Chondrocyte (in vitro differentiated cells): Measurements from ENCODE around the gene EVA1A. TPM values are rescaled to one million over a fixed set of nuclear protein-coding genes. Genes with fewer than 3 reads are reported as not detected.

Source experiments
- DNase-seq: peaks from one replicate; pipeline ENCODE4 v3.0.0; 2021; ENCODE audit warnings: mixed read lengths, low spot score
- H3K27ac Mint-ChIP-seq: one replicate; pipeline ENCODE4 v1.8.0; 2021; ENCODE audit warnings: mild to moderate bottlenecking, moderate library complexity, mixed read lengths; ENCODE audit not compliant: unreplicated experiment
- H3K27me3 Mint-ChIP-seq: 2 replicates; pipeline ENCODE4 v1.8.0; 2021; ENCODE audit warnings: low read depth, mixed read lengths
- H3K36me3 Mint-ChIP-seq: 2 replicates; pipeline ENCODE4 v1.8.0; 2021; ENCODE audit warnings: low read depth, mixed read lengths
- H3K4me1 Mint-ChIP-seq: 2 replicates; pipeline ENCODE4 v1.8.0; 2021; ENCODE audit warnings: low read depth, mild to moderate bottlenecking, mixed read lengths
- H3K4me3 Mint-ChIP-seq: one replicate; pipeline ENCODE4 v1.8.0; 2021; ENCODE audit warnings: mild to moderate bottlenecking, moderate library complexity, mixed read lengths; ENCODE audit not compliant: unreplicated experiment
- H3K9me3 Mint-ChIP-seq: 2 replicates; pipeline ENCODE4 v1.8.0; 2021; ENCODE audit warnings: low read depth, mixed read lengths
- CTCF ChIP-seq: fragments of 200-600 bp; sonication (generic); IDR thresholded peaks from 2 replicates; pipeline ENCODE4 v1.5.0; 2021; ENCODE audit warnings: antibody characterized with exemption, mild to moderate bottlenecking, moderate library complexity
- total RNA-seq: library from RNA; stranded (reverse); gene quantifications from 3 replicates; pipeline ENCODE4 v1.2.1, GENCODE V29; 2021

EVA1A gene
- total RNA-seq, 1 donor from 2014 or later: 19.8 TPM

GRCh38 chr2:75580156-75580555, 19.4 kb upstream of the EVA1A start:
- Mint-ChIP-seq H3K36me3 (no peaks in the 10 kb centered on the region), H3K4me1 (no peaks in the 10 kb centered on the region), H3K9me3 (peaks cover 3% of the 10 kb centered on the region), H3K4me3 (no peak overlapping the region), H3K27ac (no peak overlapping the region), H3K27me3 (no peaks in the 10 kb centered on the region)
- DNase-seq: no peak
- no peak for TF ChIP-seq CTCF

- Mint-ChIP-seq H3K27ac (no peak overlapping the region), H3K9me3 (peaks cover 3% of the 10 kb centered on the region)
- DNase-seq: no peak
Measured at GRCh38 chr2:75579186-75579585, 18.4 kb upstream of the EVA1A start.

GRCh38 chr2:75577280-75577679, 16.5 kb upstream of the EVA1A start:
- no peak for TF ChIP-seq CTCF
- H3K36me3 Mint-ChIP-seq: no peaks in the 10 kb centered on the region
- no peak overlapping the region for H3K27ac Mint-ChIP-seq
- peaks cover 3% of the 10 kb centered on the region for H3K9me3 Mint-ChIP-seq
- H3K4me1 Mint-ChIP-seq: no peaks in the 10 kb centered on the region
- no peak overlapping the region for H3K4me3 Mint-ChIP-seq
- no peaks in the 10 kb centered on the region for H3K27me3 Mint-ChIP-seq
- no peak for DNase-seq

More at GRCh38 chr2:75579186-75579585, 18.4 kb upstream of the EVA1A start:
- Mint-ChIP-seq H3K4me3 (no peak overlapping the region), H3K4me1 (no peaks in the 10 kb centered on the region), H3K36me3 (no peaks in the 10 kb centered on the region), H3K27me3 (no peaks in the 10 kb centered on the region)
- TF ChIP-seq CTCF: no peak

GRCh38 chr2:75574106-75574505, 13.4 kb upstream of the EVA1A start:
- no peak overlapping the region for H3K27ac Mint-ChIP-seq
- no peak for DNase-seq
- H3K27me3 Mint-ChIP-seq: no peaks in the 10 kb centered on the region
- peaks cover 26% of the 10 kb centered on the region for H3K4me1 Mint-ChIP-seq
- no peak overlapping the region for H3K4me3 Mint-ChIP-seq
- H3K9me3 Mint-ChIP-seq: no peaks in the 10 kb centered on the region
- TF ChIP-seq CTCF: no peak
- H3K36me3 Mint-ChIP-seq: no peaks in the 10 kb centered on the region

GRCh38 chr2:75573145-75573878, 12.6 kb upstream of the EVA1A start:
- Mint-ChIP-seq H3K27me3 (no peaks in the 10 kb centered on the region), H3K27ac (no peak overlapping the region), H3K4me3 (no peak overlapping the region), H3K4me1 (peaks cover 26% of the 10 kb centered on the region), H3K9me3 (no peaks in the 10 kb centered on the region), H3K36me3 (no peaks in the 10 kb centered on the region)
- DNase-seq: no peak
- no peak for TF ChIP-seq CTCF
